ENCODE results near the gene SLIT3. TPM values are rescaled to one million over a fixed set of nuclear protein-coding genes. Genes with fewer than 3 reads are reported as not detected.

Gene SLIT3
- total RNA-seq, result 0.95 and 2.8 TPM in 2 replicates

GRCh38 chr5:169300468-169301385, at the start of gene SLIT3:
TSS of gene SLIT3 (minus strand) at chr5:169301139. CDS start at chr5:169300709, 430 bp downstream.

Data from bronchial smooth muscle cell (primary cell).